Tibial nerve (tissue), 4 donors: ENCODE measurements around the gene RANBP10. TPM values are rescaled to one million over a fixed set of nuclear protein-coding genes. Genes with fewer than 3 reads are reported as not detected.
"Not testable (repeated sequence)": the region's sequence is repeated elsewhere in the genome, so short reads cannot be mapped to it uniquely, and the experiment has no call there.

Source experiments
- DNase-seq, 2 donors: peaks; one replicate each; pipeline ENCODE4 v3.0.0-alpha.2; 2019; ENCODE audit warnings: low spot score in 2 of 2
- H3K27ac ChIP-seq, 4 donors: fragments of 200-600 bp; sonication (generic) in 3 of 4; one replicate each; pipeline ENCODE4 v1.5.1; 2017 to 2019; ENCODE audit warnings: mild to moderate bottlenecking in 1 of 4
- H3K27me3 ChIP-seq, 2 donors: fragments of 200-600 bp; sonication (generic) in 1 of 2; one replicate each; pipeline versions ENCODE4 v1.5.1 to v1.6.0; 2017 to 2019
- H3K36me3 ChIP-seq, 3 donors: fragments of 200-600 bp; sonication (generic); one replicate each; pipeline ENCODE4 v1.5.1; 2018 to 2019
- H3K4me1 ChIP-seq, 4 donors: fragments of 200-600 bp; sonication (generic) in 3 of 4; one replicate each; pipeline ENCODE4 v1.5.1; 2017 to 2019
- H3K4me3 ChIP-seq, 4 donors: fragments of 200-600 bp; sonication (generic) in 3 of 4; one replicate each; pipeline ENCODE4 v1.5.1; 2017 to 2019; ENCODE audit warnings: mild to moderate bottlenecking in 1 of 4, moderate library complexity in 1 of 4
- H3K9me3 ChIP-seq, 4 donors: fragments of 200-600 bp; sonication (generic) in 3 of 4; one replicate each; pipeline ENCODE4 v1.5.1; 2017 to 2019
- EP300 ChIP-seq, 2 donors: sonication (generic); formaldehyde crosslinking; IDR thresholded peaks; one replicate each; pipeline ENCODE4 v1.6.1; 2017; ENCODE audit warnings: antibody characterized with exemption in 2 of 2, mild to moderate bottlenecking in 1 of 2
- POLR2A ChIP-seq, 2 donors: fragments of 450-650 bp; IDR thresholded peaks; one replicate each; pipeline ENCODE4 v1.6.1; 2017; ENCODE audit warnings: antibody characterized with exemption in 2 of 2, mild to moderate bottlenecking in 2 of 2, moderate library complexity in 2 of 2
- WGBS, 2 donors: methylation state at CpG; one replicate each; pipeline ENCODE4 v1.1.5; 2018; 5-methylcytosine and 5-hydroxymethylcytosine counted together
- total RNA-seq, 4 donors: library from RNA; depleted of rRNA; stranded (reverse); fragments of >200 nt; gene quantifications; one replicate each; pipeline ENCODE4 v1.1.0, GENCODE V29; 2016
- TF ChIP-seq, protein P1 (sequence below), 5 experiments: fragments of 200-600 bp in 3 of 5; fragments of 450-650 bp in 2 of 5; sonication (generic) in 3 of 5; IDR thresholded peaks; one replicate each; pipeline ENCODE4 v1.5.1; 2016 to 2019; ENCODE audit warnings: antibody characterized with exemption in 5 of 5, mild to moderate bottlenecking in 3 of 5, moderate library complexity in 2 of 5

Gene RANBP10
- total RNA-seq, 4 donors from 2014 or later = 8.1 to 19.5 (median 12.0) TPM

DNA sequence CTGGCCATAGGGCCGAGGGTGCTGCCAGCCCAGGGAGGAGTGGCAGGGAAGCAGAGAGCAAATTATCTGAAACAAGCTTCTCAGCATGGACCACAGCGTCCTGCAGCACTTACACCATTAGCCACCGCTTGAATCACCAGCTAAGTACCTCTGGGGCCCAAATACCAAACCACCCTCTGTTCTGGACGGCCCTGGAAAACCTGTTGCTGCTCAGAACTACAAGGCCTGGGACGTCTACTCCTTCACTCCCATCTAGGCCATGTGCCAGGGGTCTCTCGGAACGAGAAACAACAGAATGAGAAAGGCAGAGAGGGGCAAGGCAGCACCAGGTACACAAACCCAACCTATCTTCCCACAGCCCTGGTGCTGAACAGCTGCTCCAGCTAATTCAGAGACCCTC is 47.4 kb downstream of the RANBP10 start:
- Histone ChIP-seq H3K36me3 (peaks cover 0 to 52% (median 0%) of the 10 kb centered on the region in 3 donors), H3K9me3 (no peaks in the 10 kb centered on the region), H3K4me3 (no peak overlapping the region), H3K27ac (no peak overlapping the region), H3K4me1 (no peaks in the 10 kb centered on the region), H3K27me3 (no peaks in the 10 kb centered on the region)
- WGBS, 2 donors = 76 to 86% methylated on average over 6 to 7 of the region's 7 CpGs
- no peak for DNase-seq
- TF ChIP-seq EP300 (IDR thresholded peaks at IDR 0.05) (no peak), POLR2A (IDR thresholded peaks at IDR 0.05) (no peak)
- TF ChIP-seq, protein P1, sequence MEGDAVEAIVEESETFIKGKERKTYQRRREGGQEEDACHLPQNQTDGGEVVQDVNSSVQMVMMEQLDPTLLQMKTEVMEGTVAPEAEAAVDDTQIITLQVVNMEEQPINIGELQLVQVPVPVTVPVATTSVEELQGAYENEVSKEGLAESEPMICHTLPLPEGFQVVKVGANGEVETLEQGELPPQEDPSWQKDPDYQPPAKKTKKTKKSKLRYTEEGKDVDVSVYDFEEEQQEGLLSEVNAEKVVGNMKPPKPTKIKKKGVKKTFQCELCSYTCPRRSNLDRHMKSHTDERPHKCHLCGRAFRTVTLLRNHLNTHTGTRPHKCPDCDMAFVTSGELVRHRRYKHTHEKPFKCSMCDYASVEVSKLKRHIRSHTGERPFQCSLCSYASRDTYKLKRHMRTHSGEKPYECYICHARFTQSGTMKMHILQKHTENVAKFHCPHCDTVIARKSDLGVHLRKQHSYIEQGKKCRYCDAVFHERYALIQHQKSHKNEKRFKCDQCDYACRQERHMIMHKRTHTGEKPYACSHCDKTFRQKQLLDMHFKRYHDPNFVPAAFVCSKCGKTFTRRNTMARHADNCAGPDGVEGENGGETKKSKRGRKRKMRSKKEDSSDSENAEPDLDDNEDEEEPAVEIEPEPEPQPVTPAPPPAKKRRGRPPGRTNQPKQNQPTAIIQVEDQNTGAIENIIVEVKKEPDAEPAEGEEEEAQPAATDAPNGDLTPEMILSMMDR (IDR thresholded peaks at IDR 0.05) = no peak

DNA sequence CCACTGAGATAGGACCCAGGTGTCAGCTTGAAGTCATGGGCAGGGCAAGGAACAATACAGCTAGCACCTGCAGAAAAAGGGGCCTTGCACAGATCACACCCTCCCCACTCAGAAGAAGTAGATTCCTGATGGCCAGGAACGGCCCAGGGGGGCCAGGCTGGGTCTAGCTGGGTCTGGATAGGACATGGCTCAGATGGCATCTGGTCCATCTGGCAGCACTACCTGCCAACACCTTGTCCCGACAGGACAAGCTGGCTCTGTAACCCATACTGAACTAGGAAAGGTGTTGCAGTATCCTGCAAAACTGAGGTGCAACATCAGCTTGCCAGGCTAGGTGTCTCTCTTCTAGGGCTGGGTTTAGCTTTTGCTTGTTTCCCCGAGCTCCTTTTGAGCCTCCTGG is 48.4 kb downstream of the RANBP10 start:
- 94 to 96% methylated on average over 2 to 3 of the region's 3 CpGs for WGBS, 2 donors
- no peak for TF ChIP-seq POLR2A (IDR thresholded peaks at IDR 0.05)
- no peak for TF ChIP-seq EP300 (IDR thresholded peaks at IDR 0.05)
- TF ChIP-seq, protein P1 (IDR thresholded peaks at IDR 0.05) = no peak
- Histone ChIP-seq H3K4me3 (no peak overlapping the region), H3K9me3 (no peaks in the 10 kb centered on the region), H3K4me1 (no peaks in the 10 kb centered on the region), H3K27ac (no peak overlapping the region), H3K36me3 (peaks cover 0 to 51% (median 0%) of the 10 kb centered on the region in 3 donors), H3K27me3 (no peaks in the 10 kb centered on the region)
- DNase-seq = no peak

DNA sequence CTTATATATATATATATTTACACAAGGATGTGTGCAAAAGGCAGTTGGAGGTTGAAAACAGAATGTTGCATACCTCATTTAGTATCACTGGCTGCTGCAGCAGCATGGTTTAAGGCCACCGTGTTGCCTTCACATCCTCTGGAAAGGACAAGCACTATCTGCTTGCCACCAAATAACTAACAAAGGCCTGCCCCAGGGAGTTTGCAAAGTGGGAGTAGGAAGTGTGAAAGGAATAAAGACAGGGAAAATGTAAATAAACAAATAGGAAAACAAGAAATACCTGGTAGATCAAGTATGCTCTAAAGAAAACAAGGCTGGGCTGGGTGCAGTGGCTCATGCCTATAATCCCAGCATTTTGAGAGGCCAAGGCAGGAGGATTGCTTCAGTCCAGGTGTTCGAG is 53.7 kb downstream of the RANBP10 start:
- DNase-seq = no peak
- Histone ChIP-seq H3K27me3 (no peaks in the 10 kb centered on the region), H3K4me1 (no peaks in the 10 kb centered on the region), H3K4me3 (no peak overlapping the region), H3K27ac (no peak overlapping the region), H3K36me3 (peaks cover 0 to 21% (median 0%) of the 10 kb centered on the region in 3 donors), H3K9me3 (no peaks in the 10 kb centered on the region)
- WGBS, 2 donors = 67 to 72% methylated on average over 2 of the region's 2 CpGs
- TF ChIP-seq, protein P1 (IDR thresholded peaks at IDR 0.05) = no peak
- no peak for TF ChIP-seq POLR2A (IDR thresholded peaks at IDR 0.05)
- TF ChIP-seq EP300 (IDR thresholded peaks at IDR 0.05) = no peak

DNA sequence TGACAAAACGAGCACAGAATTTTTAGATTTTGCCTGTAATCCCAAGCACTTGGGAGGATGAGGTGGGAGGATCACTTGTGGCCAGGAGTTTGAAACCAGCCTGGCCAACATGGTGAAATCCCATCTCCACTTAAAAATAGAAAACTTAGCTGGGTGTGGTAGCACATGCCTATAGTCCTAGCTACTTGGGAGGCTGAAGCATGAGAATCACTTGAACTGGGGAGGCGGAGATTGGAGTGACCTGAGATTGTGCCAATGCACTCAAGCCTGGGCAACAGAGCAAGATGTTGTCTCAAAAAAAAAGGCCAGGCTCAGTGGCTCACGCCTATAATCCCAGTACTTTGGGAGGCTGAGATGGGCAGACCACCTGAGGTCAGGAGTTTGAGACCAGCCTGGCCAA is 55.0 kb downstream of the RANBP10 start:
- H3K27me3 ChIP-seq, H3K4me1 ChIP-seq, H3K4me3 ChIP-seq, H3K9me3 ChIP-seq, H3K27ac ChIP-seq, DNase-seq: not testable (repeated sequence)
- H3K36me3 ChIP-seq = peaks cover 0 to 14% (median 0%) of the 10 kb centered on the region in 3 donors
- 95 to 96% methylated on average over 3 of the region's 3 CpGs for WGBS, 2 donors

DNA sequence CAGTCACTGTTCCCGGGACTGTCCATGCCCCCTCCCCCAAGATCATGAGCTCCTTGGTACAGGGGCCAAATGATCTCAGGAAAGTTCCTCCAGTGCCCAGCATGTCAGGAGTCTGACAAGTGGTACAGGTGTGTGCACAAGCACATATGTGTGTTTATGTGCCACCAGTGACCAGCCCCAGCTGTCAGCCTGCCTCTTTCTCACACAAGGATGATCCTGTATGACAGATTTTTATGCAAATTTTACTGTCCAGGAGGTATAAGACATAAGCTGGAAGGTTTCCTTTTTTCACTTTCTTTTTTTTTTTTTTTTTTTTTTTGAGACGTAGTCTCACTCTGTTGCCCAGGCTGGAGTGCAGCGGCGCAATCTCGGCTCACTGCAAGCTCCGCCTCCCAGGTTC is 55.9 kb downstream of the RANBP10 start:
- no peaks in the 10 kb centered on the region for H3K27me3 ChIP-seq
- TF ChIP-seq EP300 (IDR thresholded peaks at IDR 0.05) (no peak), POLR2A (IDR thresholded peaks at IDR 0.05) (no peak)
- TF ChIP-seq, protein P1 (IDR thresholded peaks at IDR 0.05) = no peak
- peaks cover 0 to 14% (median 0%) of the 10 kb centered on the region in 3 donors for H3K36me3 ChIP-seq
- no peak overlapping the region for H3K27ac ChIP-seq
- no peaks in the 10 kb centered on the region for H3K4me1 ChIP-seq
- no peaks in the 10 kb centered on the region for H3K9me3 ChIP-seq
- DNase-seq = no peak
- H3K4me3 ChIP-seq = no peak overlapping the region
- WGBS, 2 donors = 90 to 95% methylated on average over 6 of the region's 6 CpGs
